NCI-H2171 (cell line): ENCODE results near the gene PAFAH2.
A peak's percentile ranks its signal among the peaks of the same experiment; 100 is the strongest.

ENCODE experiments used
- DNase-seq: peaks from one replicate; lab custom pipeline; 2025; lab: John Stamatoyannopoulos, UW

Gene PAFAH2

GRCh38 chr1:25997828-25998761 is at the start of gene PAFAH2:
Gene PAFAH2, minus strand, starts transcription at chr1:25998063. Its CDS starts 7,247 bp downstream, at chr1:25990816.
- peak; percentile 99 for DNase-seq

- DNase-seq: no peak
These were observed 49.5 kb upstream of the PAFAH2 start for GRCh38 chr1:26047278-26047874.

GRCh38 chr1:26046246-26047095 is 48.6 kb upstream of the PAFAH2 start:
- no peak for DNase-seq

GRCh38 chr1:26045722-26046245 is 47.9 kb upstream of the PAFAH2 start, which contains the start of gene SLC30A2:
Gene SLC30A2, minus strand, starts transcription at chr1:26046118. Its CDS starts 222 bp downstream, at chr1:26045896.
- DNase-seq: no peak

- DNase-seq: no peak
These were observed 47.3 kb upstream of the PAFAH2 start for GRCh38 chr1:26044971-26045721.

- DNase-seq: no peak
These were observed 46.6 kb upstream of the PAFAH2 start for GRCh38 chr1:26044414-26044813.

GRCh38 chr1:26043765-26044164 is 45.9 kb upstream of the PAFAH2 start:
- no peak for DNase-seq

- DNase-seq: no peak
These were observed 44.1 kb upstream of the PAFAH2 start for GRCh38 chr1:26041978-26042377.

- DNase-seq: no peak
These were observed 43.5 kb upstream of the PAFAH2 start for GRCh38 chr1:26041401-26041800.

- no peak for DNase-seq
These were observed 41.0 kb upstream of the PAFAH2 start for GRCh38 chr1:26038904-26039303.

GRCh38 chr1:26038477-26038876 is 40.6 kb upstream of the PAFAH2 start:
- DNase-seq: no peak

GRCh38 chr1:26037904-26038303 is 40.0 kb upstream of the PAFAH2 start:
- no peak for DNase-seq

GRCh38 chr1:26036756-26037281 is 39.0 kb upstream of the PAFAH2 start:
- no peak for DNase-seq

- DNase-seq: peak; percentile 21
These were observed 38.3 kb upstream of the PAFAH2 start for GRCh38 chr1:26035959-26036755.

GRCh38 chr1:26035203-26035958 is 37.5 kb upstream of the PAFAH2 start:
- peak; percentile 98 for DNase-seq

- DNase-seq: no peak
These were observed 36.8 kb upstream of the PAFAH2 start for GRCh38 chr1:26034504-26035202.

GRCh38 chr1:26032656-26033357 is 34.9 kb upstream of the PAFAH2 start:
- no peak for DNase-seq

- no peak for DNase-seq
These were observed 33.9 kb upstream of the PAFAH2 start for GRCh38 chr1:26031611-26032220.
